ENCODE measurements around the gene USP28.

DNA sequence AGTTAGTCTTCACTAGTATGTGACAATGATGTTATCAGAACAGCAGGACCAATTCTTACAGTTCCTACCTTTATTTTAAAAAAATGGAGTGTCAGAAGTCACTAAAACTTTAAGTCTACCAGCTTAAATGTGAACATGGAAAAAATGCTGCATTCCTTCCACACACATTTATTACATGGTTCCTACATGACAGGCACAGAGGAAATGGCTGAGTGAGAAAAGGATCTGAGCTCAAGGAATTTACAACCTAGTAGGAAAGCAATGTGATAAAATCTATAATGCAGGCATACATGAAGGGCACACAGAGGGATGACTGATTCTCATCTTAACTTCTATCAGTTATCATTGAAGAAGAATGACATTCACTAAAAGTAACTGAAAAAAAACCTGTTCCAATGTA lies 72.8 kb downstream of the USP28 start:
- TF ChIP-seq CTCF (conservative IDR thresholded peaks at IDR 0.05; ENCODE audit: low read depth, low read length) (no peak), EZH2 (IDR thresholded peaks at IDR 0.05; ENCODE audit: borderline replicate concordance, low read depth, low read length, poor library complexity, severe bottlenecking) (no peak)
